ENCODE measurements around the gene SNX10. TPM values are rescaled to one million over a fixed set of nuclear protein-coding genes. Genes with fewer than 3 reads are reported as not detected.

The SNX10 gene
- total RNA-seq, 3 donors from 2014 or later: 1.9 to 5.7 (median 4.7) TPM

GRCh38 chr7:26320878-26321277 lies 29.2 kb downstream of the SNX10 start:
- Histone ChIP-seq H3K36me3 (ENCODE audit: low read depth) (no peaks in the 10 kb centered on the region), H3K9me3 (no peaks in the 10 kb centered on the region), H3K4me3 (no peak overlapping the region), H3K4me1 (ENCODE audit: low read depth) (no peaks in the 10 kb centered on the region)
- DNase-seq (no peak), ATAC-seq (no peak)
- TF ChIP-seq CTCF (IDR thresholded peaks at IDR 0.05): no peak
- intact Hi-C loops (cut with DNase I, micrococcal nuclease): no loop called here

- Histone ChIP-seq H3K9me3 (no peaks in the 10 kb centered on the region), H3K36me3 (ENCODE audit: low read depth) (no peaks in the 10 kb centered on the region), H3K4me3 (no peak overlapping the region), H3K4me1 (ENCODE audit: low read depth) (no peaks in the 10 kb centered on the region)
- DNase-seq (no peak), ATAC-seq (peak; percentile 13)
- intact Hi-C loops (cut with DNase I, micrococcal nuclease): no loop called here
- TF ChIP-seq CTCF (IDR thresholded peaks at IDR 0.05): no peak
Measured at GRCh38 chr7:26321435-26321834, 29.8 kb downstream of the SNX10 start.

- ATAC-seq (no peak), DNase-seq (no peak)
- TF ChIP-seq CTCF (IDR thresholded peaks at IDR 0.05): no peak
- Histone ChIP-seq H3K4me1 (ENCODE audit: low read depth) (no peaks in the 10 kb centered on the region), H3K4me3 (no peak overlapping the region), H3K36me3 (ENCODE audit: low read depth) (no peaks in the 10 kb centered on the region), H3K9me3 (no peaks in the 10 kb centered on the region)
- intact Hi-C loops (cut with DNase I, micrococcal nuclease): no loop called here
Measured at GRCh38 chr7:26326211-26326610, 34.5 kb downstream of the SNX10 start.

- Histone ChIP-seq H3K4me1 (ENCODE audit: low read depth) (no peaks in the 10 kb centered on the region), H3K36me3 (ENCODE audit: low read depth) (no peaks in the 10 kb centered on the region), H3K4me3 (no peak overlapping the region), H3K9me3 (no peaks in the 10 kb centered on the region)
- intact Hi-C loops (cut with DNase I, micrococcal nuclease): no loop called here
- DNase-seq (no peak), ATAC-seq (no peak)
- TF ChIP-seq CTCF (IDR thresholded peaks at IDR 0.05): no peak
Measured at GRCh38 chr7:26328498-26329390, 37.1 kb downstream of the SNX10 start.

- no peaks in the 10 kb centered on the region for H3K9me3 ChIP-seq
- no peak overlapping the region for H3K4me3 ChIP-seq
- ATAC-seq (peak; percentile 62), DNase-seq (peak in 1 of 3 donors; percentile 10)
- TF ChIP-seq CTCF (IDR thresholded peaks at IDR 0.05): no peak
- H3K36me3 ChIP-seq (ENCODE audit: low read depth): no peaks in the 10 kb centered on the region
- intact Hi-C loops (cut with DNase I, micrococcal nuclease): no loop called here
- H3K4me1 ChIP-seq (ENCODE audit: low read depth): no peaks in the 10 kb centered on the region
Measured at GRCh38 chr7:26329520-26330255, 38.0 kb downstream of the SNX10 start.
